Natural killer cell (primary cell): ENCODE data around the gene KAT6B. TPM values are rescaled to one million over a fixed set of nuclear protein-coding genes. Genes with fewer than 3 reads are reported as not detected.

Experiments used
- ATAC-seq, 3 donors: fragments of 150-1000 bp in 2 of 3; fragments of 200-7000 bp in 1 of 3; cut with Tn5 transposase; 1 replicate in 1 of 3; 2 replicates in 2 of 3; pipeline ENCODE4 v1.10.0; 2021; ENCODE audit warnings: mild to moderate bottlenecking in 2 of 3, moderate library complexity in 2 of 3
- DNase-seq, 2 donors: peaks; one replicate each; pipeline versions ENCODE4 v3.0.0 to v3.0.0-alpha.2; 2013 to 2021; ENCODE audit warnings: mixed read lengths in 1 of 2
- H3K27ac ChIP-seq: one replicate; pipeline ENCODE4 v1.5.1; 2013; ENCODE audit warnings: mild to moderate bottlenecking, low read length
- H3K27me3 ChIP-seq: one replicate; pipeline ENCODE4 v1.6.1; 2013; ENCODE audit warnings: low read length; ENCODE audit not compliant: control insufficient read depth, insufficient read depth
- H3K36me3 ChIP-seq: one replicate; pipeline ENCODE4 v1.6.1; 2013; ENCODE audit warnings: low read length; ENCODE audit not compliant: control insufficient read depth, insufficient read depth
- H3K4me1 ChIP-seq: one replicate; pipeline ENCODE4 v1.6.1; 2013; ENCODE audit warnings: low read length; ENCODE audit not compliant: control insufficient read depth, insufficient read depth
- H3K4me3 ChIP-seq: one replicate; pipeline ENCODE4 v1.5.1; 2013; ENCODE audit warnings: low read length
- H3K9me3 ChIP-seq: one replicate; pipeline ENCODE4 v1.6.1; 2013; ENCODE audit warnings: low read length; ENCODE audit not compliant: control insufficient read depth, insufficient read depth
- H3K27ac Mint-ChIP-seq, 2 donors: one replicate each; pipeline ENCODE4 v1.8.0; 2022; ENCODE audit warnings: mild to moderate bottlenecking in 2 of 2, mixed read lengths in 2 of 2, moderate library complexity in 1 of 2
- H3K27me3 Mint-ChIP-seq, 2 donors: one replicate each; pipeline ENCODE4 v1.8.0; 2022; ENCODE audit warnings: low read depth in 2 of 2, mixed read lengths in 2 of 2
- H3K36me3 Mint-ChIP-seq: one replicate; pipeline ENCODE4 v1.8.0; 2022; ENCODE audit warnings: mixed read lengths
- H3K4me1 Mint-ChIP-seq, 2 donors: one replicate each; pipeline ENCODE4 v1.8.0; 2022; ENCODE audit warnings: mixed read lengths in 2 of 2
- H3K4me3 Mint-ChIP-seq: one replicate; pipeline ENCODE4 v1.8.0; 2022; ENCODE audit warnings: mild to moderate bottlenecking, moderate library complexity, mixed read lengths
- H3K9me3 Mint-ChIP-seq, 2 donors: one replicate each; pipeline ENCODE4 v1.8.0; 2022; ENCODE audit warnings: mixed read lengths in 2 of 2
- CTCF ChIP-seq: fragments of 200-600 bp; IDR thresholded peaks from one replicate; pipeline ENCODE4 v1.8.0; 2022; ENCODE audit warnings: antibody characterized with exemption
- whole genome bisulfite sequencing: methylation state at CpG from one replicate; pipeline ENCODE4 v1.1.7; 2013; ENCODE audit warnings: missing lambda C conversion rate; ENCODE audit not compliant: insufficient coverage; 5-methylcytosine and 5-hydroxymethylcytosine counted together
- intact Hi-C: fragments of 100-400 bp; cut with micrococcal nuclease; formaldehyde crosslinking; loops from one replicate; pipeline ENCODE4 v1.14.2; 2022
- total RNA-seq, 4 donors: library from RNA; stranded (reverse); fragments of 120-200 nt in 1 of 4; gene quantifications; one replicate each; pipeline versions ENCODE4 v1.2.3 to v1.2.4, GENCODE V29; 2013 to 2022

Gene KAT6B
- total RNA-seq, 3 donors from 2014 or later (not counting 1 experiment from before 2014, with no cell fraction given), result 117 to 133 (median 121) TPM

- 89% methylated on average over 3 of the region's 4 CpGs for WGBS
- ATAC-seq (no peak), DNase-seq (no peak)
- Mint-ChIP-seq H3K27ac (no peak overlapping the region), H3K27me3 (no peaks in the 10 kb centered on the region), H3K36me3 (no peaks in the 10 kb centered on the region), H3K4me1 (peaks cover 9 to 12% of the 10 kb centered on the region in 2 donors), H3K4me3 (no peak overlapping the region), H3K9me3 (no peaks in the 10 kb centered on the region)
- Histone ChIP-seq H3K27ac (no peak overlapping the region), H3K4me3 (no peak overlapping the region), H3K9me3 (no peaks in the 10 kb centered on the region), H3K36me3 (no peaks in the 10 kb centered on the region), H3K27me3 (no peaks in the 10 kb centered on the region), H3K4me1 (no peaks in the 10 kb centered on the region)
- no peak for TF ChIP-seq CTCF
- intact Hi-C loops, result no loop called here
Observed at GRCh38 chr10:74816824-74817498, 9.4 kb upstream of the KAT6B start.

- Histone ChIP-seq H3K4me1 (peaks cover 13% of the 10 kb centered on the region), H3K27me3 (no peaks in the 10 kb centered on the region), H3K9me3 (no peaks in the 10 kb centered on the region), H3K4me3 (no peak overlapping the region), H3K27ac (no peak overlapping the region), H3K36me3 (no peaks in the 10 kb centered on the region)
- Mint-ChIP-seq H3K27ac (no peak overlapping the region), H3K4me1 (peaks cover 27 to 29% of the 10 kb centered on the region in 2 donors), H3K36me3 (no peaks in the 10 kb centered on the region), H3K27me3 (no peaks in the 10 kb centered on the region), H3K4me3 (no peak overlapping the region), H3K9me3 (no peaks in the 10 kb centered on the region)
- intact Hi-C loops, result no loop called here
- 85% methylated on average over 3 of the region's 3 CpGs for WGBS
- no peak for ATAC-seq
- no peak for DNase-seq
- TF ChIP-seq CTCF, result no peak
Observed at GRCh38 chr10:74821501-74821900, 4.9 kb upstream of the KAT6B start.

GRCh38 chr10:74822101-74822500 lies 4.3 kb upstream of the KAT6B start:
- no peaks in the 10 kb centered on the region for H3K36me3 Mint-ChIP-seq
- H3K27ac ChIP-seq, result no peak overlapping the region
- DNase-seq (peak in 1 of 2 donors; percentile 15), ATAC-seq (no peak)
- peak overlapping the region; percentile 31 for H3K4me3 Mint-ChIP-seq
- no peaks in the 10 kb centered on the region for H3K27me3 Mint-ChIP-seq
- peaks cover 14% of the 10 kb centered on the region for H3K4me1 ChIP-seq
- WGBS, result 86% methylated on average over 2 of the region's 2 CpGs
- no peaks in the 10 kb centered on the region for H3K9me3 ChIP-seq
- no peak for TF ChIP-seq CTCF
- H3K4me1 Mint-ChIP-seq, result peaks cover 27 to 28% of the 10 kb centered on the region in 2 donors
- H3K27me3 ChIP-seq, result no peaks in the 10 kb centered on the region
- H3K36me3 ChIP-seq, result no peaks in the 10 kb centered on the region
- H3K4me3 ChIP-seq, result no peak overlapping the region
- intact Hi-C loops, result no loop called here
- peak overlapping the region in 1 of 2 donors; percentile 74 for H3K27ac Mint-ChIP-seq
- no peaks in the 10 kb centered on the region for H3K9me3 Mint-ChIP-seq
